H9 (cell line): ENCODE results near the gene TJP2. TPM values are rescaled to one million over a fixed set of nuclear protein-coding genes. Genes with fewer than 3 reads are reported as not detected.

Source experiments
- DNase-seq: peaks from one replicate; pipeline ENCODE4 v3.0.0-alpha.2; 2017
- H2AFZ ChIP-seq: one replicate; pipeline ENCODE4 v1.6.1; 2013; ENCODE audit warnings: mild to moderate bottlenecking, low read length, control low read depth, moderate library complexity
- H2AK5ac ChIP-seq: 2 replicates; pipeline ENCODE4 v1.6.1; 2013; ENCODE audit warnings: low read length, control low read depth, mixed read lengths; ENCODE audit not compliant: insufficient read length
- H2BK120ac ChIP-seq: one replicate; pipeline ENCODE4 v1.6.1; 2013; ENCODE audit warnings: low read depth, mild to moderate bottlenecking, low read length, control low read depth, inconsistent platforms; ENCODE audit not compliant: poor library complexity, severe bottlenecking
- H2BK12ac ChIP-seq: 2 replicates; pipeline ENCODE4 v1.6.1; 2013; ENCODE audit warnings: low read length, control low read depth, mixed read lengths, low read depth; ENCODE audit not compliant: insufficient read length
- H2BK15ac ChIP-seq: 2 replicates; pipeline ENCODE4 v1.6.1; 2013; ENCODE audit warnings: low read depth, low read length, control low read depth
- H2BK20ac ChIP-seq: one replicate; pipeline ENCODE4 v1.6.1; 2013; ENCODE audit warnings: low read depth, mild to moderate bottlenecking, low read length, control low read depth, inconsistent platforms; ENCODE audit not compliant: poor library complexity, severe bottlenecking
- H2BK5ac ChIP-seq: 2 replicates; pipeline ENCODE4 v1.6.1; 2013; ENCODE audit warnings: low read length, control low read depth, mixed read lengths; ENCODE audit not compliant: insufficient read length
- H3K14ac ChIP-seq: 2 replicates; pipeline ENCODE4 v1.6.1; 2013; ENCODE audit warnings: low read length, control low read depth; ENCODE audit not compliant: insufficient read depth
- H3K18ac ChIP-seq: 2 replicates; pipeline ENCODE4 v1.6.1; 2013; ENCODE audit warnings: low read depth, mild to moderate bottlenecking, mixed read lengths, low read length, control low read depth; ENCODE audit not compliant: insufficient read length
- H3K23ac ChIP-seq: 2 replicates; pipeline ENCODE4 v1.6.1; 2013; ENCODE audit warnings: low read length, control low read depth, mixed read lengths, low read depth; ENCODE audit not compliant: insufficient read length
- H3K23me2 ChIP-seq: 2 replicates; pipeline ENCODE4 v1.6.1; 2013; ENCODE audit warnings: low read depth, mild to moderate bottlenecking, mixed read lengths, low read length, control low read depth; ENCODE audit not compliant: insufficient read length, poor library complexity, severe bottlenecking
- H3K27ac ChIP-seq: 2 replicates; pipeline ENCODE4 v1.5.1; 2013; ENCODE audit warnings: low read length, control low read depth, mixed read lengths, low read depth; ENCODE audit not compliant: insufficient read length
- H3K27me3 ChIP-seq: 2 replicates; pipeline ENCODE4 v1.6.1; 2013; ENCODE audit warnings: low read length, control low read depth, inconsistent platforms; ENCODE audit not compliant: insufficient read depth
- H3K4ac ChIP-seq: 2 replicates; pipeline ENCODE4 v1.6.1; 2013; ENCODE audit warnings: low read depth, mild to moderate bottlenecking, control low read depth, inconsistent platforms, low read length, moderate library complexity
- H3K4me1 ChIP-seq: 2 replicates; pipeline ENCODE4 v1.6.1; 2013; ENCODE audit warnings: low read length, control low read depth, inconsistent platforms; ENCODE audit not compliant: insufficient read depth
- H3K4me2 ChIP-seq: 2 replicates; pipeline ENCODE4 v1.6.1; 2013; ENCODE audit warnings: low read length, control low read depth, mixed read lengths; ENCODE audit not compliant: insufficient read length, insufficient read depth
- H3K56ac ChIP-seq: 2 replicates; pipeline ENCODE4 v1.6.1; 2013; ENCODE audit warnings: low read depth, mild to moderate bottlenecking, mixed read lengths, low read length, control low read depth; ENCODE audit not compliant: insufficient read length
- H3K79me1 ChIP-seq: 2 replicates; pipeline ENCODE4 v1.6.1; 2013; ENCODE audit warnings: low read depth, mild to moderate bottlenecking, moderate library complexity, low read length, control low read depth, inconsistent platforms; ENCODE audit not compliant: insufficient read depth, poor library complexity, severe bottlenecking
- H3K79me2 ChIP-seq: 2 replicates; pipeline ENCODE4 v1.6.1; 2013; ENCODE audit warnings: low read length, control low read depth, inconsistent platforms; ENCODE audit not compliant: insufficient read depth
- H3K9ac ChIP-seq: 2 replicates; pipeline ENCODE4 v1.6.1; 2013; ENCODE audit warnings: low read length, control low read depth, mixed read lengths; ENCODE audit not compliant: insufficient read length; ENCODE audit errors: extremely low read depth
- H3K9me3 ChIP-seq: one replicate; pipeline ENCODE4 v1.6.1; 2013; ENCODE audit warnings: low read depth, low read length, inconsistent platforms; ENCODE audit not compliant: control insufficient read depth
- H3T11ph ChIP-seq: one replicate; pipeline ENCODE4 v1.6.1; 2013; ENCODE audit warnings: mild to moderate bottlenecking, low read length, control low read depth, inconsistent platforms
- H4K20me1 ChIP-seq: one replicate; pipeline ENCODE4 v1.6.1; 2013; ENCODE audit not compliant: control insufficient read depth, insufficient read length, insufficient read depth
- H4K5ac ChIP-seq: 2 replicates; pipeline ENCODE4 v1.6.1; 2013; ENCODE audit warnings: low read depth, mild to moderate bottlenecking, mixed read lengths, low read length, control low read depth; ENCODE audit not compliant: insufficient read length
- H4K8ac ChIP-seq: replicated peaks from 2 replicates; pipeline ENCODE4 v1.6.1; 2013; ENCODE audit warnings: low read length, control low read depth, mixed read lengths, low read depth; ENCODE audit not compliant: insufficient read length
- H4K91ac ChIP-seq: 2 replicates; pipeline ENCODE4 v1.6.1; 2013; ENCODE audit warnings: low read depth, mild to moderate bottlenecking, moderate library complexity, mixed read lengths, low read length, control low read depth; ENCODE audit not compliant: insufficient read length
- H3K27ac Mint-ChIP-seq, 3 experiments: 2 replicates in 2 of 3; 3 replicates in 1 of 3; pipeline ENCODE4 v1.8.0; 2020 to 2021; ENCODE audit warnings: mixed read lengths in 3 of 3, mild to moderate bottlenecking in 1 of 3, moderate library complexity in 1 of 3
- H3K27me3 Mint-ChIP-seq: 2 replicates; pipeline ENCODE4 v1.8.0; 2021; ENCODE audit warnings: low read depth, mild to moderate bottlenecking, moderate library complexity, mixed read lengths
- H3K36me3 Mint-ChIP-seq, 3 experiments: 2 replicates in 2 of 3; 3 replicates in 1 of 3; pipeline ENCODE4 v1.8.0; 2020 to 2021; ENCODE audit warnings: low read depth in 3 of 3, mixed read lengths in 3 of 3; ENCODE audit not compliant: insufficient read depth in 1 of 3
- H3K4me1 Mint-ChIP-seq, 2 experiments: 2 replicates each; pipeline ENCODE4 v1.8.0; 2020; ENCODE audit warnings: mixed read lengths in 2 of 2
- H3K4me3 Mint-ChIP-seq, 2 experiments: 2 replicates in 1 of 2; 3 replicates in 1 of 2; pipeline ENCODE4 v1.8.0; 2020 to 2021; ENCODE audit warnings: mild to moderate bottlenecking in 2 of 2, mixed read lengths in 2 of 2, moderate library complexity in 1 of 2
- H3K9me3 Mint-ChIP-seq, 2 experiments: 2 replicates in 1 of 2; 3 replicates in 1 of 2; pipeline ENCODE4 v1.8.0; 2020; ENCODE audit warnings: mild to moderate bottlenecking in 2 of 2, mixed read lengths in 2 of 2, moderate library complexity in 1 of 2
- CTCF ChIP-seq: fragments of 200-600 bp; sonication (generic); conservative IDR thresholded peaks from 3 replicates; pipeline ENCODE4 v1.8.0; 2021; ENCODE audit warnings: antibody characterized with exemption, mild to moderate bottlenecking
- WGBS: extraction: QIAGEN DNeasy Blood & Tissue Kit; methylation state at CpG from one replicate; pipeline ENCODE4 v1.1.7; 2013; ENCODE audit warnings: missing lambda C conversion rate, low lambda C conversion rate, mixed read lengths; ENCODE audit not compliant: insufficient read length; ENCODE audit errors: extremely low coverage; 5-methylcytosine and 5-hydroxymethylcytosine counted together
- total RNA-seq: library from RNA; stranded (reverse); gene quantifications from 2 replicates; pipeline ENCODE4 v1.2.1, GENCODE V29; 2021

The TJP2 gene
- total RNA-seq, 1 experiment from 2014 or later: 130 TPM

- Mint-ChIP-seq H3K9me3 (no peaks in the 10 kb centered on the region), H3K36me3 (peaks cover 0 to 8% (median 2%) of the 10 kb centered on the region in 3 experiments; a peak in 3 of 7 replicates), H3K27me3 (no peaks in the 10 kb centered on the region), H3K27ac (peak overlapping the region in 2 of 3 experiments; percentile 16 to 59; a peak in 2 of 7 replicates), H3K4me1 (peaks cover 66 to 70% of the 10 kb centered on the region in 2 experiments), H3K4me3 (0 out of 5 replicates have a peak overlapping the region, but pooled peaks of 1 of the 2 experiments have one; percentile 24)
- Histone ChIP-seq H3K27me3 (no peaks in the 10 kb centered on the region), H3K79me2 (peaks cover 10% of the 10 kb centered on the region; the same call in 1 of the 2 replicates), H2BK15ac (no peak overlapping the region), H3K14ac (no peak overlapping the region), H4K91ac (no peak overlapping the region), H3K23ac (no peak overlapping the region), H4K5ac (no peak overlapping the region), H2BK20ac (no peak overlapping the region), H2BK120ac (no peak overlapping the region), H4K20me1 (no peaks in the 10 kb centered on the region), H3K4ac (no peak overlapping the region), H2BK12ac (no peak overlapping the region), H2BK5ac (no peak overlapping the region), H3K4me2 (no peak overlapping the region), H3K79me1 (no peaks in the 10 kb centered on the region), H3T11ph (no peak overlapping the region), H3K23me2 (no peaks in the 10 kb centered on the region), H3K4me1 (peaks cover 17% of the 10 kb centered on the region), H3K9ac (no peak overlapping the region), H3K9me3 (no peaks in the 10 kb centered on the region), H4K8ac (no peak overlapping the region), H3K27ac (no peak overlapping the region), H2AK5ac (no peak overlapping the region), H3K56ac (no peak overlapping the region), H2AFZ (no peak overlapping the region), H3K18ac (no peak overlapping the region)
- DNase-seq: no peak
- TF ChIP-seq CTCF: no peak
- WGBS: no CpG with 5 or more reads among the region's 2 CpGs
Observed at GRCh38 chr9:69204326-69204725, 30.2 kb downstream of the TJP2 start.
